HEK293 (cell line): ENCODE results near the gene MYH8.

ENCODE experiments used
- CTCF ChIA-PET: fragments of 350-600 bp; formaldehyde crosslinking; extraction: SDS; loops from one replicate; lab custom pipeline; 2021; ENCODE audit warnings: antibody characterized with exemption; lab: Yijun Ruan, JAX
- POLR2A ChIA-PET: fragments of 300-600 bp; formaldehyde crosslinking; extraction: SDS; loops from one replicate; lab custom pipeline; 2020; ENCODE audit warnings: antibody characterized with exemption, inconsistent platforms; lab: Yijun Ruan, JAX
- H3K27ac ChIP-seq: fragments of 200-500 bp; sonication (Bioruptor generic); 2 replicates; pipeline ENCODE4 v1.5.1; 2014; ENCODE audit warnings: low read depth, low read length, control low read depth, inconsistent platforms; ENCODE audit errors: extremely low read depth
- H3K36me3 ChIP-seq, 2 experiments: fragments of 200-500 bp in 1 of 2; sonication (Bioruptor generic) in 1 of 2; 1 replicate in 1 of 2; 2 replicates in 1 of 2; pipeline ENCODE4 v1.5.1; 2014 to 2017; ENCODE audit warnings: inconsistent platforms in 2 of 2, low read length in 2 of 2; ENCODE audit not compliant: control insufficient read depth in 2 of 2, insufficient read depth in 1 of 2
- H3K4me1 ChIP-seq: fragments of 200-500 bp; sonication (Bioruptor generic); 2 replicates; pipeline ENCODE4 v1.5.1; 2014; ENCODE audit warnings: mild to moderate bottlenecking, low read length, inconsistent platforms; ENCODE audit not compliant: control insufficient read depth, insufficient read depth
- H3K4me3 ChIP-seq: 2 replicates; pipeline ENCODE4 v1.5.1; 2011; ENCODE audit warnings: low read depth, mild to moderate bottlenecking, control low read depth, low read length, moderate library complexity
- H3K9me3 ChIP-seq: fragments of 200-500 bp; sonication (Bioruptor generic); 2 replicates; pipeline ENCODE4 v1.5.1; 2014; ENCODE audit warnings: low read depth, low read length, inconsistent platforms; ENCODE audit not compliant: control insufficient read depth, insufficient read depth
- CTCF ChIP-seq: fragments of 450-650 bp; formaldehyde crosslinking; IDR thresholded peaks from 2 replicates; pipeline ENCODE4 v1.5.1; 2016; ENCODE audit warnings: missing biosample characterization, missing genetic modification characterization
- ZBTB11 ChIP-seq: fragments of 450-650 bp; formaldehyde crosslinking; conservative IDR thresholded peaks from 2 replicates; pipeline ENCODE4 v1.5.1; 2016; ENCODE audit warnings: low read depth, missing biosample characterization, missing genetic modification characterization
- ZBTB26 ChIP-seq: fragments of 450-650 bp; formaldehyde crosslinking; optimal IDR thresholded peaks from 2 replicates; pipeline ENCODE3; 2016; ENCODE audit warnings: missing biosample characterization, mild to moderate bottlenecking, missing genetic modification characterization
- ZNF114 ChIP-seq: fragments of 450-650 bp; formaldehyde crosslinking; IDR thresholded peaks from 2 replicates; pipeline ENCODE4 v1.5.0; 2017; ENCODE audit warnings: missing biosample characterization, missing genetic modification characterization
- ZNF121 ChIP-seq: fragments of 450-650 bp; formaldehyde crosslinking; IDR thresholded peaks from 2 replicates; pipeline ENCODE4 v1.5.1; 2016; ENCODE audit warnings: missing biosample characterization, missing genetic modification characterization
- ZNF148 ChIP-seq: fragments of 450-650 bp; formaldehyde crosslinking; IDR thresholded peaks from 2 replicates; pipeline ENCODE4 v1.5.0; 2017; ENCODE audit warnings: missing biosample characterization, missing genetic modification characterization, borderline replicate concordance
- ZNF175 ChIP-seq: fragments of 450-650 bp; formaldehyde crosslinking; IDR thresholded peaks from 2 replicates; pipeline ENCODE4 v1.5.1; 2016; ENCODE audit warnings: missing biosample characterization, missing genetic modification characterization
- ZNF341 ChIP-seq: fragments of 450-650 bp; formaldehyde crosslinking; IDR thresholded peaks from 2 replicates; pipeline ENCODE4; 2016; ENCODE audit warnings: low read depth, missing biosample characterization, missing genetic modification characterization
- ZNF37A ChIP-seq: fragments of 450-650 bp; IDR thresholded peaks from 2 replicates; pipeline ENCODE4 v1.5.1; 2018; ENCODE audit warnings: missing biosample characterization, missing genetic modification characterization
- ZNF555 ChIP-seq: fragments of 450-650 bp; formaldehyde crosslinking; conservative IDR thresholded peaks from 2 replicates; pipeline ENCODE4 v1.5.1; 2017; ENCODE audit warnings: missing biosample characterization, mild to moderate bottlenecking, missing genetic modification characterization, inconsistent platforms
- ZNF558 ChIP-seq: fragments of 450-650 bp; formaldehyde crosslinking; IDR thresholded peaks from 2 replicates; pipeline ENCODE4 v1.5.1; 2016; ENCODE audit warnings: missing biosample characterization, missing genetic modification characterization
- ZNF791 ChIP-seq: fragments of 450-650 bp; formaldehyde crosslinking; IDR thresholded peaks from 2 replicates; pipeline ENCODE4 v1.5.1; 2016; ENCODE audit warnings: missing biosample characterization, missing genetic modification characterization
- TF ChIP-seq, protein P1 (sequence below): fragments of 450-650 bp; formaldehyde crosslinking; IDR thresholded peaks from 2 replicates; pipeline ENCODE4 v1.5.1; 2016; ENCODE audit warnings: missing biosample characterization, missing genetic modification characterization, low read depth
- TF ChIP-seq, protein P2 (sequence below): fragments of 450-650 bp; formaldehyde crosslinking; IDR thresholded peaks from 2 replicates; pipeline ENCODE4 v1.5.1; 2016; ENCODE audit warnings: missing biosample characterization, missing genetic modification characterization
- TF ChIP-seq, protein P3 (sequence below): fragments of 450-650 bp; formaldehyde crosslinking; IDR thresholded peaks from 2 replicates; pipeline ENCODE4 v1.5.1; 2016; ENCODE audit warnings: missing biosample characterization, missing genetic modification characterization

Gene MYH8

DNA sequence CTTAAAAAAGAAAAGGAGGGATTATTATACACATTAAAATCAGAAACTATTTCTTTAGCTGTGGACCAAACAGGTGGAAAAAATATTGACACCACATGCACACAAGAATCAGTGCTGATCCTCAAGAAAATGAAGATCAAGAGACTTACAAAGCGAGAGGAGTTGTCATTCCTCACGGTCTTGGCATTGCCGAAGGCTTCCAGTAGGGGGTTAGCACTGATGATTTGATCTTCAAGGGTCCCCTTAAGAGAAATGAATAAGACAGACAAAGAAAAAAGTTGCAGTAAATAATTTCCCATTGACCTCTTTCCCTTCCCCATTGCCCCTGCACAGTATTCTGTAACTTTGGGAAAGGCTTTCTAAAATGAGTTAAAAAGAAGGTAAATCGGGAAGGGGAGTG, 41.7 kb upstream of the MYH8 start (continued):
- TF ChIP-seq ZNF37A = no peak
- TF ChIP-seq ZNF175 (tag by site-specific recombination) = no peak
- TF ChIP-seq, protein P1, sequence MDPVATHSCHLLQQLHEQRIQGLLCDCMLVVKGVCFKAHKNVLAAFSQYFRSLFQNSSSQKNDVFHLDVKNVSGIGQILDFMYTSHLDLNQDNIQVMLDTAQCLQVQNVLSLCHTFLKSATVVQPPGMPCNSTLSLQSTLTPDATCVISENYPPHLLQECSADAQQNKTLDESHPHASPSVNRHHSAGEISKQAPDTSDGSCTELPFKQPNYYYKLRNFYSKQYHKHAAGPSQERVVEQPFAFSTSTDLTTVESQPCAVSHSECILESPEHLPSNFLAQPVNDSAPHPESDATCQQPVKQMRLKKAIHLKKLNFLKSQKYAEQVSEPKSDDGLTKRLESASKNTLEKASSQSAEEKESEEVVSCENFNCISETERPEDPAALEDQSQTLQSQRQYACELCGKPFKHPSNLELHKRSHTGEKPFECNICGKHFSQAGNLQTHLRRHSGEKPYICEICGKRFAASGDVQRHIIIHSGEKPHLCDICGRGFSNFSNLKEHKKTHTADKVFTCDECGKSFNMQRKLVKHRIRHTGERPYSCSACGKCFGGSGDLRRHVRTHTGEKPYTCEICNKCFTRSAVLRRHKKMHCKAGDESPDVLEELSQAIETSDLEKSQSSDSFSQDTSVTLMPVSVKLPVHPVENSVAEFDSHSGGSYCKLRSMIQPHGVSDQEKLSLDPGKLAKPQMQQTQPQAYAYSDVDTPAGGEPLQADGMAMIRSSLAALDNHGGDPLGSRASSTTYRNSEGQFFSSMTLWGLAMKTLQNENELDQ (tag by site-specific recombination) = no peak
- no peak for TF ChIP-seq ZNF791 (tag by site-specific recombination)
- TF ChIP-seq, protein P2, sequence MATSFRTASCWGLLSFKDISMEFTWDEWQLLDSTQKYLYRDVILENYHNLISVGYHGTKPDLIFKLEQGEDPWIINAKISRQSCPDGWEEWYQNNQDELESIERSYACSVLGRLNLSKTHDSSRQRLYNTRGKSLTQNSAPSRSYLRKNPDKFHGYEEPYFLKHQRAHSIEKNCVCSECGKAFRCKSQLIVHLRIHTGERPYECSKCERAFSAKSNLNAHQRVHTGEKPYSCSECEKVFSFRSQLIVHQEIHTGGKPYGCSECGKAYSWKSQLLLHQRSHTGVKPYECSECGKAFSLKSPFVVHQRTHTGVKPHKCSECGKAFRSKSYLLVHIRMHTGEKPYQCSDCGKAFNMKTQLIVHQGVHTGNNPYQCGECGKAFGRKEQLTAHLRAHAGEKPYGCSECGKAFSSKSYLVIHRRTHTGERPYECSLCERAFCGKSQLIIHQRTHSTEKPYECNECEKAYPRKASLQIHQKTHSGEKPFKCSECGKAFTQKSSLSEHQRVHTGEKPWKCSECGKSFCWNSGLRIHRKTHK = no peak
- TF ChIP-seq ZNF558 = no peak
- TF ChIP-seq ZNF121 (tag by site-specific recombination) = no peak
- TF ChIP-seq, protein P3, sequence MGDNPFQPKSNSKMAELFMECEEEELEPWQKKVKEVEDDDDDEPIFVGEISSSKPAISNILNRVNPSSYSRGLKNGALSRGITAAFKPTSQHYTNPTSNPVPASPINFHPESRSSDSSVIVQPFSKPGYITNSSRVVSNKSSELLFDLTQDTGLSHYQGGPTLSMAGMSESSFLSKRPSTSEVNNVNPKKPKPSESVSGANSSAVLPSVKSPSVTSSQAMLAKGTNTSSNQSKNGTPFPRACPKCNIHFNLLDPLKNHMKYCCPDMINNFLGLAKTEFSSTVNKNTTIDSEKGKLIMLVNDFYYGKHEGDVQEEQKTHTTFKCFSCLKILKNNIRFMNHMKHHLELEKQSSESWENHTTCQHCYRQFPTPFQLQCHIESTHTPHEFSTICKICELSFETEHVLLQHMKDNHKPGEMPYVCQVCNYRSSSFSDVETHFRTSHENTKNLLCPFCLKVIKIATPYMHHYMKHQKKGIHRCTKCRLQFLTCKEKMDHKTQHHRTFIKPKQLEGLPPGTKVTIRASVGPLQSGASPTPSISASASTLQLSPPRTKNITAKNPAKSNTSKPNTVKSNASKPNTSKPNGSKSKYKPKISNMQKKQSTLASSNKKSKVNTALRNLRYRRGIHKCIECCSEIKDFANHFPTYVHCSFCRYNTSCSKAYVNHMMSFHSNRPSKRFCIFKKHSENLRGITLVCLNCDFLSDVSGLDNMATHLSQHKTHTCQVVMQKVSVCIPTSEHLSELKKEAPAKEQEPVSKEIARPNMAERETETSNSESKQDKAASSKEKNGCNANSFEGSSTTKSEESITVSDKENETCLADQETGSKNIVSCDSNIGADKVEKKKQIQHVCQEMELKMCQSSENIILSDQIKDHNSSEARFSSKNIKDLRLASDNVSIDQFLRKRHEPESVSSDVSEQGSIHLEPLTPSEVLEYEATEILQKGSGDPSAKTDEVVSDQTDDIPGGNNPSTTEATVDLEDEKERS = no peak
- no peak for TF ChIP-seq ZNF148 (tag by site-specific recombination)

GRCh38 chr17:10460062-10460461, 38.3 kb upstream of the MYH8 start:
- TF ChIP-seq ZNF341 (no peak), ZBTB26 (tag by site-specific recombination) (no peak), CTCF (no peak), ZBTB11 (tag by site-specific recombination) (no peak), ZNF114 (tag by site-specific recombination) (no peak), ZNF555 (tag by site-specific recombination) (no peak)
- CTCF ChIA-PET = interaction anchor here (4.2 kb wide), 1 partner anchor 155 kb away, joined by 17 read pairs; no protein-coding TSS in a partner anchor
- POLR2A ChIA-PET = no interaction called here
- H3K4me1 ChIP-seq = no peaks in the 10 kb centered on the region; the same call in 1 of the 2 replicates
- no peak overlapping the region for H3K4me3 ChIP-seq
- H3K36me3 ChIP-seq = no peaks in the 10 kb centered on the region
- no peak overlapping the region for H3K27ac ChIP-seq
- no peaks in the 10 kb centered on the region for H3K9me3 ChIP-seq
